Measurements from ENCODE around the gene ITGA5.

The ITGA5 gene

GRCh38 chr12:54390176-54390667, 28.8 kb downstream of the ITGA5 start:
- no peak for DNase-seq (ENCODE audit: low read depth in 2 of 3, low spot score in 1 of 3)

DNA sequence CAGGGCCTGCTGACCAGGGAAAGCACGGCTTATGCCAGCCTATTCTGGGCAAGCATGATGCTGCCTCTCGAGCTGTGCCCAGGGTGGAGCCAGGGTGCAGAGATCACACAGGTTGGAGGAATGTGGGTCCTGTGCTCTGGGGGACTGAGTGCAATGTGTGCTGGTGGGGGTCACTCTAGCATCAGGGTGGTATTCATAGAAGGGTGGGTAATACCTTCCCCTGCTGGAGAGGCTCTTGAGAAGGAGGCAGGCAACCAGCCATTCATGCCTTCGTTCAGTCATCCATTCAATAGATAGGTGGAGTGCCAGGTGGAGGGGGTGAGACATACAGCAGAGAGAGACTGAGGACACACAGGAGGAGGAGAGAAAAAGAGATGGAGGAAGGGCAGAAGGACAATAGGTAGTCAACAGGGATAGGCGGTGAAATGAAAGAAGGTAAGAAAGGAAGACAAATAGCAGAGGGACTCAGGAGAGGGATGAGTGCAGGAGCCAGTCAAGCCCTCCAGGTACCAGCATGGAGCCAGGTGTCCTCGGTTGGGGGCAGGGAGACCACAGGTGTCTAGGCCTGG, 29.4 kb downstream of the ITGA5 start:
- no peak for DNase-seq (ENCODE audit: low read depth in 2 of 3, low spot score in 1 of 3)

GRCh38 chr12:54389134-54389508, 29.9 kb downstream of the ITGA5 start:
- DNase-seq (ENCODE audit: low read depth in 2 of 3, low spot score in 1 of 3) = no peak

DNA sequence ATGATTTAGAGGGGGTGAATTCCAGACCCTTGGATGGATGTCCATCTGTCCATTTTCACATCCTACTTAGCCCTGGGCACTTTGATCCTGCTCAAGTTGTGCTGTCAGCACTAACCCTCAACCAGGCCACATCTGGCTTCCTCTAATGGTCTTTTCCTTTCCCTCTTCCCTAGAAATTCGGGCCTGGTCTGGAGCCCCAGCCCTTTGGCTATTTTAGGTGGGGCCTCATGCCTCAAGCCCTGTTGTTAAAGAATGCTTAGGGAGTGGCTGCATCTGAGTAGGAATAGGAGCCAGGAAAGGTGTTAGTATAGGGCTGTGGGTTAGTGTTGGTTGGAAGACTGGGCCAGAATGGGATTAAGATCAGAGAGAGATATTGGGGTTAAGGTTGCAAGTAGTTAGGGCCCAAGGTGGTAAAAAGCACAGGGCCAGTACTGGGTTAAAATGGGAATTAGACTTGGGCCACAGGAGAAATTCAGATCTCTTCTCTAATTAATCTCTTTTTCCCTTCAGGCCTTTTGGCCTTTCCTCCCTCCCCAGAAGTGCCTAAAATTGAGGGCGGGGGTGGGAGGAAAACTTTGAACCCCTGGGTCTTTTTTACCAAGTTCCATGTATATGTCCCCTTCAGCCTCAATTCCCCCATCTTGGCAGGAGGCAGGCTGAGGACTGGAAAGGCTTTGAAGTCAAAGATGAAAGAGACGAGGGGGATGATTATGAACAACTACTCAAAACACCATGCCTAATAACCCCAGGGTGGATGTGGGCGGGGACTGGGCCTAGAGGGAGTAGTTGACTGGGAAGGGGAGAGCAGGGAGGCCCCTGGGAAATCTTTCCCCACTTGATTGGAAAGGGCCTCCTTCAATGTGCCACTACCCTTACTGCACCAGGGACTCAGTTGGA, 30.6 kb downstream of the ITGA5 start:
- DNase-seq (ENCODE audit: low read depth in 2 of 3, low spot score in 1 of 3) = no peak

DNA sequence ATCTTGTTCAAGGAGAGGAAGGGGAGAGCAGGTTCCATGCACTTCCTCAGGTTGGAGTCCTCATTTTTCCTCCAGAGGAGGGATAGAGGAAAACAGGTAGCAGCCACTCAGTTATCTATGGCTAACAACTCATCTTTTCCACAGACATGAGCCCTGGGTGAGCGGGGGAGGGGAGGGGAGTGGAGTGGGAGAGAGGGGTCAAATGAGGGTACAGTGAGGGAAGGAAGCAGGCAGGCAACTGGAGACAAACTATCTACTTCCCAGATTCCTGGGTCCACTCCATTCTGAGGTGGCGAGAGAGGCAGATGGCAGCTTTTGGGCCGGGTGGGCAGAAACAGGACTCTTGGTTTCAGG, 32.0 kb downstream of the ITGA5 start:
- DNase-seq (ENCODE audit: low read depth in 2 of 3, low spot score in 1 of 3) = no peak

DNA sequence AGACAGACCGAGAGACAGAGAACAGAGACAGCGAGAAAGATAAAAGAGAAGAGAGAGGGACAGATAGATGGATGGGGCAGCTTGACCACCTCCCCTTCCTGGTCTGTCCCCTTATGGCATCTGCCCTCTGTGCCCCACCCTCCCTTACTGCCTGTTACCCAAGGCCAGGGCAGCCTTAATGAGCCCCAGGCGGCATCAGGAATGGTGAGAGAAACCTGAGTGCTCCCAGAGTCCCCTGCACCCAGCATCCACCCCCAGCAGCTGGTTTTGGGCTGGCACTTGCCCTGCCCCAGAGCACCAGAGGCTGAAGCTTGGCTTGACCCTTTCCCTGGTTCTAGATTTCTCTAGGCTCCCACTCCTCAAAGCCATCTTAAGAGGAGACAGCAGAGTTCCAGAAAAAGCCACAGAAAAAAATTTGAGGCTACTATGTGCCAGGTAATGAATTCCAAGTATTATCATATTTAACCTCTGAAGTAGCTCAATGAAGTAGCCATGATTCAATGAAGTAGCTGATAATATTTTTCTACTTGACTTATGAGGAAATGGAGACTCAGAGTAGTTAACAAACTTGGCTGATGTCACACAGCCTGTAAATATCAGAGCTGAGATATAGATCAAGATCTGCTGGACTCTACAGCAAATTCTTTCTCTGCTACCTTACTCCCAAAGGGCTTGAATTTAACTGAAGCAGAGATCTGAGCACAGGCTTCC, 32.5 kb downstream of the ITGA5 start:
- no peak for DNase-seq (ENCODE audit: low read depth in 2 of 3, low spot score in 1 of 3)

GRCh38 chr12:54385251-54385914, 33.7 kb downstream of the ITGA5 start:
- DNase-seq (ENCODE audit: low read depth in 2 of 3, low spot score in 1 of 3) = no peak

GRCh38 chr12:54384591-54385041, 34.5 kb downstream of the ITGA5 start, which contains the start of gene ZNF385A:
Gene ZNF385A (minus strand): TSS chr12:54384733. CDS start chr12:54384514, 219 bp downstream.
- DNase-seq (ENCODE audit: low read depth in 2 of 3, low spot score in 1 of 3) = no peak

- peak in 1 of 3 donors; percentile 30 for DNase-seq (ENCODE audit: low read depth in 2 of 3, low spot score in 1 of 3)
Observed at GRCh38 chr12:54383041-54383609, 35.9 kb downstream of the ITGA5 start.

DNA sequence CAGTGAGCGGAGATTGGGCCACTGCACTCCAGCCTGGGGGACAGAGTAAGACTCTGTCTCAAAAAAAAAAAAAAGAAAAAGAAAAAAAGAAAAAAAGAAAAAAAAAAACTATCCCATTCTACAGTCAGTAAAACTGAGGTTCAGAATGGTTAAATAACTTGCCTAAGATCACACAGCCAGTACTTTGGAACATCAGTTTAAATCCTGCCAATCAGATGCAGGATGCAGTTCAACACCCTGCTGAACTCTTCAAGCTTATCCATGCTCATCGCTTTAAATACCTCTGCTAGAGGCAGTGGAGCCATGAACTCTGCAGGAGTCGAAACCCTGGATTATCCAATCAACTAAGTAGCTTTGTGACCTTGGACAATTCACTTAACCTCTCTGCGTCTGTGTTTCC, 37.9 kb downstream of the ITGA5 start:
- DNase-seq (ENCODE audit: low read depth in 2 of 3, low spot score in 1 of 3) = no peak

GRCh38 chr12:54379398-54380201, 39.5 kb downstream of the ITGA5 start:
- peak; percentile 81 to 91 (median 90) for DNase-seq (ENCODE audit: low read depth in 2 of 3, low spot score in 1 of 3)

GRCh38 chr12:54378796-54379397, 40.2 kb downstream of the ITGA5 start:
- no peak for DNase-seq (ENCODE audit: low read depth in 2 of 3, low spot score in 1 of 3)

- DNase-seq (ENCODE audit: low read depth in 2 of 3, low spot score in 1 of 3) = no peak
Observed at GRCh38 chr12:54377797-54378515, 41.1 kb downstream of the ITGA5 start.

DNA sequence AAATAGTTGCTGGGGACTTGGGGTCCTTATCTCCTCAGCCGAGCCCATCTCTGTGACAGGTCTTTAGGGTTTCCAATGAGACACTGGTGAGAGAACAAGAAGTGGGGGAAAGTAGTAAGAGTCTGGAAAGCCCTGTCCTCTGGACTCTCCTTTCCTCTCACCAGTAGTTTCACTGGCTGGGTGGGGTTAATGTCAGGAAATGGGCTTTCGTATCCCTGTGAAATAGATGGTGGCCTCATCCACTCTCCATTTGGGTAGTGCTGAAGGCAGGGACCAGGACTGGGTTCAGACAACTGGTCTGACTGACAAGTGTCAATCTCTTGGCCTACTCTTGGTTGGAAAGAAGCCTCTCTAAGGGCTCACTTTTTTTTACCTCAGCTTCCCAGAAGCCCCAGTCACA, 42.1 kb downstream of the ITGA5 start:
- no peak for DNase-seq (ENCODE audit: low read depth in 2 of 3, low spot score in 1 of 3)

GRCh38 chr12:54376596-54376995, 42.5 kb downstream of the ITGA5 start:
- no peak for DNase-seq (ENCODE audit: low read depth in 2 of 3, low spot score in 1 of 3)

GRCh38 chr12:54375259-54375579, 43.8 kb downstream of the ITGA5 start:
- no peak for DNase-seq (ENCODE audit: low read depth in 2 of 3, low spot score in 1 of 3)

- DNase-seq (ENCODE audit: low read depth in 2 of 3, low spot score in 1 of 3) = no peak
Observed at GRCh38 chr12:54374562-54375258, 44.4 kb downstream of the ITGA5 start.
